T47D (cell line): Measurements from ENCODE around the gene PROCA1.
A peak's percentile ranks its signal among the peaks of the same experiment; 100 is the strongest.
"Not testable (repeated sequence)": the region's sequence is repeated elsewhere in the genome, so short reads cannot be mapped to it uniquely, and the experiment has no call there.

Experiments used
- DNase-seq, 2 experiments: peaks; one replicate each; pipeline versions ENCODE4 v3.0.0 to v3.0.0-alpha.2; 2011 to 2012; ENCODE audit warnings: low read depth in 1 of 2, low spot score in 1 of 2
- JUND ChIP-seq: IDR thresholded peaks from 2 replicates; pipeline ENCODE4 v1.6.1; 2012; ENCODE audit warnings: low read depth
- in situ Hi-C: cut with HindIII; loops from 2 replicates; pipeline ENCODE4 v1.10.0; 2016; ENCODE audit warnings: low sequenced_read_pairs, low pct_unique_long_range_greater_than_20kb

Gene PROCA1

GRCh38 chr17:28686296-28686695, 25.4 kb downstream of the PROCA1 start:
- TF ChIP-seq JUND: no peak
- DNase-seq: no peak
- in situ Hi-C loops: no loop called here

- no peak for TF ChIP-seq JUND
- DNase-seq: no peak
- in situ Hi-C loops: no loop called here
These were observed 26.3 kb downstream of the PROCA1 start for GRCh38 chr17:28685366-28685765.

- peak in 1 of 2 experiments; percentile 53 for DNase-seq
- no peak for TF ChIP-seq JUND
- in situ Hi-C loops: no loop called here
These were observed 26.7 kb downstream of the PROCA1 start for GRCh38 chr17:28684963-28685362.

GRCh38 chr17:28682655-28683054, 29.0 kb downstream of the PROCA1 start:
- in situ Hi-C loops: no loop called here
- TF ChIP-seq JUND: no peak

GRCh38 chr17:28675980-28676379, 35.7 kb downstream of the PROCA1 start:
- in situ Hi-C loops: no loop called here
- TF ChIP-seq JUND: no peak
- peak; percentile 54 to 70 for DNase-seq

More at GRCh38 chr17:28682655-28683054, 29.0 kb downstream of the PROCA1 start:
- DNase-seq: no peak

GRCh38 chr17:28675490-28675889, 36.2 kb downstream of the PROCA1 start:
- no peak for DNase-seq
- in situ Hi-C loops: no loop called here
- no peak for TF ChIP-seq JUND

GRCh38 chr17:28669918-28670317, 41.8 kb downstream of the PROCA1 start:
- in situ Hi-C loops: no loop called here
- DNase-seq: no peak
- no peak for TF ChIP-seq JUND

GRCh38 chr17:28667870-28668269, 43.8 kb downstream of the PROCA1 start:
- DNase-seq: no peak
- in situ Hi-C loops: no loop called here
- TF ChIP-seq JUND: no peak

- TF ChIP-seq JUND: no peak
- in situ Hi-C loops: no loop called here
These were observed 45.7 kb downstream of the PROCA1 start for GRCh38 chr17:28665994-28666393.

GRCh38 chr17:28663723-28664122, 48.0 kb downstream of the PROCA1 start:
- no peak for DNase-seq
- in situ Hi-C loops: no loop called here
- TF ChIP-seq JUND: no peak

More at GRCh38 chr17:28665994-28666393, 45.7 kb downstream of the PROCA1 start:
- DNase-seq: no peak

GRCh38 chr17:28662527-28662829, 49.2 kb downstream of the PROCA1 start:
- no peak for TF ChIP-seq JUND
- DNase-seq: peak in 1 of 2 experiments; percentile 23
- in situ Hi-C loops: no loop called here

GRCh38 chr17:28661635-28662526, 49.8 kb downstream of the PROCA1 start, which contains the start of the genes SDF2 and SUPT6H:
Gene SDF2 (minus strand): TSS chr17:28661906. CDS start chr17:28661876, 30 bp downstream.
Gene SUPT6H (plus strand): TSS chr17:28662205. CDS start chr17:28673402, 11,197 bp downstream.
- DNase-seq: peak; percentile 92 to 94
- no peak for TF ChIP-seq JUND
- in situ Hi-C loops: no loop called here

GRCh38 chr17:28659497-28659881, 52.2 kb downstream of the PROCA1 start:
- DNase-seq, in situ Hi-C loops: not testable (repeated sequence)

GRCh38 chr17:28658766-28659496, 52.8 kb downstream of the PROCA1 start:
- DNase-seq, in situ Hi-C loops: not testable (repeated sequence)

- DNase-seq, in situ Hi-C loops: not testable (repeated sequence)
These were observed 53.3 kb downstream of the PROCA1 start for GRCh38 chr17:28658342-28658741.
